IPS DF 4.7 (cell line): ENCODE data around the gene PEX16.

Experiments used
- DNase-seq: peaks from one replicate; pipeline ENCODE4 v3.0.0-alpha.2; 2013; ENCODE audit warnings: low spot score; ENCODE audit errors: extremely low read depth

The PEX16 gene

DNA sequence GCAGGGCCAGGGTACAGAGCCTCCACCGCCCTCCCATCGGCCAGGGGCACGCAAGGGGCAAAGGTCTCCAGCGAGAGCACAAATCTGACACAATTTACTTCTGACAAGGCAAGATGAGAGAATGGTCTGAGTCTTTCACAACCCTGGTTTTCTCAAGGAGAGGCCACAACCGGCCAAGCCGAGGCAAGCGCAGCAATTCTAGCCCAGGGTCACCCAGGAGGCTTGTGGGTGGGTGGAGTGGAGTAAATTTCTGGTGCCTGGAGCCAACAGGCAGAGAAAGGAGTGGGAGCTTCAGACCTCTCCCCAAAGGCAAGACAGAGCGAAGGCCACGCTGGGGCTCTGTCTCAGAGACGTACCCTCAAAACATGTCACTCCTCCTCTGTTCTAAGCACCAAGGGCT is 14.1 kb upstream of the PEX16 start:
- DNase-seq, result no peak

DNA sequence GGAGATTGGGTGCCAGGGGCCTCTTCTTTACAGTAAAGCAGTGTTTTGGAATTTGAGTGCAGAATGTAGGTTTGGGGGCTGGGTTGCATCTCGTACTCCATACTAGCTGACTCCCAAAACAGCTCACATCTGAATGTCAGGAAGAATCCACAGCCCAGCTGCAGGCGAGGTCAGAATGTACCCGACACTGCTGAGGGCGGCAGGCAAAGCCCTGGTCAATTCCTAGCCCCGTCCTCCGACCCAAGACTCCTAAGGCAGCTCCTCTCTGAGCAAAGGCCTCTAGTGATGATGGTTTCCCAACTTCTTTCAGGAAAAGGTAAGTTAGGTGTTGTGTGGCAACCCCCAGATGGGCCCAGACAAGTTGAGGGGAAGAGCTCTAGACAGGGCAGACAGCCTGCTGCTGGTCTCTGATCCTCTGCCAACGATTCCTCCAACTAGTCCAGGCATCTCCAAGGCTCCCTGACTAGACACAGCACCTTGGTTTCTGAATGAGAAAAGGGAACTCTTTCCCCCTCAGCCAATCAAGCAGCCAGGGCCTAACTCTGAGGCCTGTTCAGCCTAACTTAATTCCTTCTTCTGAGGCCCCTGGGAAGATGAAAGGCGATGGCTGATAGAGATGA is 13.4 kb upstream of the PEX16 start:
- no peak for DNase-seq

DNA sequence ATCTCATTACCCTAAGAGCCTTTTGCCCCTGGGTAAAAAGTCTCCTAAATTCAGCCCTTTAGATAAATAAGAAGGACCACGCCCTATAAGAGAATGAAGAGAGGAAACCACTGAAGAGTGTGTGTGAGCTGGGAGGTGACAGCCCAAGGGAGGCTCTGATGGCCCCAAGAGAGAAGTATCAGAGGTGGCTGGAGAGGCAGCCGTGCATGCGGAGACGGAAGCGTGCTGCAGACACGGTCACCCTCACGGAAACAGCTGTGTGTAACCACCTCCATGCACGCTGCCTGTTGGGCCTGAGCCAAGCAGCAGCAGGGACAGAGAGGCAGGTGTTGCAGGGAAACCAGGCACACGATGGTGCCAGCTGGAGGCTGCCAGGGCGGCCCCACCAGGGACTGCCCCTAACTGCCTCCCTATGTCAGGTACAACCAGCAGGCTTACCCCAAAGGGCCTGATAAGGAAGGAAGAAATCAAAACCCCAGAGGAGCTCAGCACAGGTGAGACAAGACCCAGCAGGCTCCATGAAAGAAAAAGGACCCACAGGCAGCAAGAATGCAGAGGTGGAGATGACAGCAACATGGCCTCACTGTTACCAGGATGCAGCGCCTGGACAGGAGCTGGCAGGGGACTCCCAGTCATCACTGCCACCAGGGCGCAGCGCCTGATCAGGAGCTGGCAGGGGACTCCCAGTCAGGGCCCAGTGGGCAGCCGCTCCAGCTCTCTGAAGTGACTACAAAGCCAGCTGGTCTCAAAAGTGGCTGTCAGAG is 12.5 kb upstream of the PEX16 start:
- no peak for DNase-seq

DNA sequence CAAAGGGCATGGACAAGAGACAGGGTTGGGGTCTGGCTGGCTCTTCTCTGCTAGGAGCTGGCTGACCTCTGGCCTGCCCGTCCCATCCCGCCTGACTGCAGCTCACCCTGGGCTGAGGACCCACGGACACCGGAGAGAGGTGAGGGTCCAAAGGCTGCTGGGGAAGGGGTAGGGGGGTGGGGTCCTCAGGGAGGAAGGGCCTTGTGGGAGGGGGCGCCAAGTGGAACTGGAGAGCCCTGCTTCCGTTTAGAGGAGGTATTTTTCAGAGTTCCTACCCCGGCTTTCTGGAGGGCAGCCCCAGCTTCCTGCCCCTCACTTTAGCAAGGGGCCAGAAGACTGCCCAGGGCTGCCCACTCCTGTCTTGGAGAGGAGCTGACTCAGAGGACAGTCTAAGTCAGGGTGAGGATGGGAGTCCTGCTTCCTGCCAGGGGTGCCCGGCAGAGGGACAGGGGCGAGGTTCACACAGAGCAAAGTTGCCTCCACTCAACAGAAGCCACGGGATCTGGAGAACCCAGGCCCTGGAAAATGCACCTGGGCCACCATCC is 11.9 kb upstream of the PEX16 start:
- no peak for DNase-seq

DNA sequence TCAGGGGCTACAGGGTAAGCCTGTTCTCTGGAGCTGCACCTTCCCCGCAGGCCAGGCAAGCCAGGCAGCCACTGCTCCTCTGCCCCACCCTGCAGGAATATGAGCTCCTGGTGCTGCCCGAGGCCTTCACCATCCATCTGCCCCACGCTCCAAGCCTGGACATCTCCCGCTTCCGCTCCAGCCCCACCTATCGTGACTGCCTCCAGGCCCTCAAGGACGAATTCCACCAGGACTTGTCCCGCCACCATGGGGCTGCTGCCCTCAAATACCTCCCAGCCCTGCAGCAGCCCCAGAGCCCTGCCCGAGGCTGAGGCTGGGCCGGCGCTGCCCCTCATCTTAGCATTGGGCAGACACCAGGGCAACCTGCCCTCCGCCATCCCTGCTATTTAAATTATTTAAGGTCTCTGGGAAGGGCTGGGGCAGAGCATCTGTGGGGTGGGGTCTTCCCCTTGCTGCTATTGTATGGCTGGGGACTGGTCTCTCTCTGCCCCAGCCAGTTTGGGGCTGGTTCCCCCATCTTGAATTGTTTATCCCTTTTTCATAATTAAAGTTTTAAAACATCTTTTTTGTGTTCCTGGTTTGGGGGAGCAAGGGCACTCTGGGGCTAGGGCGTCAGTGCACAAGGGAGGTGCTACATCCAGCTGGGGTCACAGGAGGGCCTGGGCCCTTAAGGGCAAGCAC is 11.0 kb upstream of the PEX16 start:
- DNase-seq, result no peak

DNA sequence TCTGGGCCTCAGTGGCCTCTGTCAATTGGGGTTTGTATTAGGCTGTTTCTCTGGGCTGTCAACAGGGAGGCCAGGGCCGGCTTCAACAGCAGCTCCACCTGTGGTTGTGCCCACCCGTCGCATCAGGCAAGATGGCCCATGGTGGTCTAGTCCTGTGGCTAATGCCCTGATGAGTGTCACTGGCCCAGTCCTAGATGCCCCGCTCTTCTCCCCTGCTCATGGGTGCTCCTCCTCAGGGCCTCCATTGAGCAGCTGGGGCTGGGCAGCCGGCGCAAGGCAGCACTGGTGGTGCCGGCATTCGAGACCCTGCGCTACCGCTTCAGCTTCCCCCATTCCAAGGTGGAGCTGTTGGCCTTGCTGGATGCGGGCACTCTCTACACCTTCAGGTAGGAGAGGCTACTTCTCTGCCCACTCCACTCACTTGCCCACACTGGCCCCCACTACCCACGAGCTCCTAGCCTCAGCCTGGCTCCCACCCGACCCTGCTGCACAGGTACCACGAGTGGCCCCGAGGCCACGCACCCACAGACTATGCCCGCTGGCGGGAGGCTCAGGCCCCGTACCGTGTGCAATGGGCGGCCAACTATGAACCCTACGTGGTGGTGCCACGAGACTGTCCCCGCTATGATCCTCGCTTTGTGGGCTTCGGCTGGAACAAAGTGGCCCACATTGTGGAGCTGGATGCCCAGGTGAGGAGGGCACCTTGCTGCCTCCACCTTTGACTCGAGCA is 10.2 kb upstream of the PEX16 start:
- no peak for DNase-seq

DNA sequence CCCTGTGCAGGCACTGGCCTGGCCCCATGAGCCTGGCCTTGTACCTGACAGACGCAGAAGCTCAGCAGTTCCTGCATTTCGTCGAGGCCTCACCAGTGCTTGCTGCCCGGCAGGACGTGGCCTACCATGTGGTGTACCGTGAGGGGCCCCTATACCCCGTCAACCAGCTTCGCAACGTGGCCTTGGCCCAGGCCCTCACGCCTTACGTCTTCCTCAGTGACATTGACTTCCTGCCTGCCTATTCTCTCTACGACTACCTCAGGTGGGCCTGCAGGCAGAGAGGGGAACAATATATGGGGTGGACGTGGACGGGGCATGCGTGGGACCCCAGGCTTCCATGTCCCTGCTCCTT is 9.6 kb upstream of the PEX16 start:
- no peak for DNase-seq

DNA sequence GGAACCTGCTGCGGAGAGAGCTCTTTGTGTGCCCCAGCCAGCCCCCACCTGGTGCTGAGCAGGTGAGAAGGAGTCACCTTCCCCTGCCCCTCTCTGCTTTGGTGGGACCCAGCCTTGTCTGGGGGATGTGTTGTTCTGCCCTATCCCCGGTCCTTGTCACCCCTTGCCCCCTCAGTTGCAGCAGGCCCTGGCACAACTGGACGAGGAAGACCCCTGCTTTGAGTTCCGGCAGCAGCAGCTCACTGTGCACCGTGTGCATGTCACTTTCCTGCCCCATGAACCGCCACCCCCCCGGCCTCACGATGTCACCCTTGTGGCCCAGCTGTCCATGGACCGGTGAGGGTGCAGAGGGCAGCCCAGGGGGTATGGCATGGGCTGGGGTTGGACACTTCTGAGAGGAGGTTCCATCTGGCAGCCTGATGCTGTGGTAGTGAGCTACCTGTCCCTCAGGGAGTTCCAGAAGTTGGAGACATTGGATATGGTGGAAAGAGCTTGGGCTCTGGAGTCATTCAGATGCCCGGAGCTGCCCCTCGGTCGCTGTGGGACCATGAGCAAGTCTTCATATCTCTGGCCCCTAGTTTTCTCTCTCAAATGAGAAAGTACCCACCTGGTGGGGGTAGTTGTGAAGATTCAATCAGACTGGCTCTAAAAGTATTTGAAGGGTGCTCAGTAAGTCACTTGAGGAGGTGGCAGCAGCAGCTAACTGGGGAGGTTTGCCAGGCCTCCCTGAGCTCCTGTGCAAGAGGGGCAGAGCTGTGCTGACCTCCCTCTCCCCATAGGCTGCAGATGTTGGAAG is 9.1 kb upstream of the PEX16 start:
- DNase-seq, result no peak

DNA sequence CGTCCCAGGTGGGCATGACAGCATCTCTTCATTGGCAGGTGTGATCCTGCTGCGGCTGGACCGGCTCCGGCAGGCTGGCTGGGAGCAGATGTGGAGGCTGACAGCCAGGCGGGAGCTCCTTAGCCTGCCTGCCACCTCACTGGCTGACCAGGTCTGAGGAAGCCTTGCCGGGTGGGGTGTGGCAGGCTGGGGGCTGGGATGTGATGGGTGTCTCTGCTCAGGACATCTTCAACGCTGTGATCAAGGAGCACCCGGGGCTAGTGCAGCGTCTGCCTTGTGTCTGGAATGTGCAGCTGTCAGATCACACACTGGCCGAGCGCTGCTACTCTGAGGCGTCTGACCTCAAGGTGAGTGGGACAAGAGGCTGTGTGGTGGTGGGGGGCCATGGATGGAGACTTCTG is 8.3 kb upstream of the PEX16 start:
- DNase-seq, result no peak

DNA sequence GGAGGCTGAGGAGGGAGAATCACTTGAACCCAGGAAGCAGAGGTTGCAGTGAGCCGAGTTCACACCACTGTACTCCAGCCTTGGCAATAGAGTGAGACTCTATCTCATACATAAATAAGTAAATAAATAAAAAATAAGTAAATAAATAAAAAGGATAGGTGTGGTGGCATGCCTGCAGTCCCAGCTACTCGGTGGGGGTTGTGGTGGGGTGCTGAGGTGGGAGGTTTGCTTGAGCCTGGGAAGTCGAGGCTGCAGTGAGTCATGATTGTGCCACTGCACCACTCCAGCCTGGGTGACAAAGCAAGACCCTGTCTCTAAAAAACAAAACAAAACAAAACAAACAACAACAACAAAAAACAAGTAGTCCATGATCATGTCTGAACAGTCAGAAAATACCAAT is 7.9 kb upstream of the PEX16 start:
- DNase-seq, result no peak

DNA sequence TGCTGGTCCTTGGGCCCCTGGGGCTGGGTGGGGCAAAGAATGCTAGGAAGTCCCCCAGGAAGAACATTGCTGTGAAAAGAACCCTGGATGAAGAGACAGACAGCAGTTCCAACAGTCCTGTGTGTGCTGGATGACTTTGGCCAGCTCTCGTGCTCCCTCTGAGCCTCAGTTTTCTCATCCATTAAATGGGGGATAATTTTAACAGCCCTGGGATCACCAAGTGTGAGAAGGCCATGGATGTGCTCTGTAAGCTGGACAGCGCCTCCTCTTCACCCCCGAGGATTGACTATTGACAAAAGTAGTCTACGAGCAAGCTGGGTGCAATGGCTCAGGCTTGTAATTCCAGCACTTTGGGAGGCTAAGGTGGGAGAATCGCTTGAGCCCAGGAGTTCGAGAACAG is 7.2 kb upstream of the PEX16 start:
- no peak for DNase-seq

DNA sequence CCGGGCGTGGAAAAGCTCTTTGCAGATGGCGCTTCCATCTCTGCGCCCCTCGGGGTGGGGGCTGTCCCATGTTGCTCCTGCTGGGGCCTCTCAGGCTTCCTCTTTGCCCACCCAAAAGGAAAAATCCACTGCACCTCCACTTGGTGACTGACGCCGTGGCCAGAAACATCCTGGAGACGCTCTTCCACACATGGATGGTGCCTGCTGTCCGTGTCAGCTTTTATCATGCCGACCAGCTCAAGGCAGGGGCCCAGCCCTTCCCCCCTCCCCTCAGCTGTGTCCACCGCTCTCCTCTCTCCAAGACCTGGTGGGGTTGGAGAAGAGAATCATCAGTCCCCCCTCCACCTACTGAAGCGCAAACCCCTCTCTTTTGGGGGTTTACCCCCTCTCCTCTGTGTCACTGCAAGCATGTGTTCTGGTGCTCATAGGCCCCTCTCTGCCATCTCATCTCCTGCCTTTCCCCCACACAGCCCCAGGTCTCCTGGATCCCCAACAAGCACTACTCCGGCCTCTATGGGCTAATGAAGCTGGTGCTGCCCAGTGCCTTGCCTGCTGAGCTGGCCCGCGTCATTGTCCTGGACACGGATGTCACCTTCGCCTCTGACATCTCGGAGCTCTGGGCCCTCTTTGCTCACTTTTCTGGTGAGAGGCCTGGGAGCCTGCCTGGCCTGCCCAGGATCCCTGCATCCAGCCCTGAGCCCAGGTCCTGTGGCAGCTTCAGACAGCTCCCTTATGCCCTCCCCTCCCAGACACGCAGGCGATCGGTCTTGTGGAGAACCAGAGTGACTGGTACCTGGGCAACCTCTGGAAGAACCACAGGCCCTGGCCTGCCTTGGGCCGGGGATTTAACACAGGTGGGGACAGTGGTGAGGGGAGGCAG is 6.6 kb upstream of the PEX16 start:
- no peak for DNase-seq

DNA sequence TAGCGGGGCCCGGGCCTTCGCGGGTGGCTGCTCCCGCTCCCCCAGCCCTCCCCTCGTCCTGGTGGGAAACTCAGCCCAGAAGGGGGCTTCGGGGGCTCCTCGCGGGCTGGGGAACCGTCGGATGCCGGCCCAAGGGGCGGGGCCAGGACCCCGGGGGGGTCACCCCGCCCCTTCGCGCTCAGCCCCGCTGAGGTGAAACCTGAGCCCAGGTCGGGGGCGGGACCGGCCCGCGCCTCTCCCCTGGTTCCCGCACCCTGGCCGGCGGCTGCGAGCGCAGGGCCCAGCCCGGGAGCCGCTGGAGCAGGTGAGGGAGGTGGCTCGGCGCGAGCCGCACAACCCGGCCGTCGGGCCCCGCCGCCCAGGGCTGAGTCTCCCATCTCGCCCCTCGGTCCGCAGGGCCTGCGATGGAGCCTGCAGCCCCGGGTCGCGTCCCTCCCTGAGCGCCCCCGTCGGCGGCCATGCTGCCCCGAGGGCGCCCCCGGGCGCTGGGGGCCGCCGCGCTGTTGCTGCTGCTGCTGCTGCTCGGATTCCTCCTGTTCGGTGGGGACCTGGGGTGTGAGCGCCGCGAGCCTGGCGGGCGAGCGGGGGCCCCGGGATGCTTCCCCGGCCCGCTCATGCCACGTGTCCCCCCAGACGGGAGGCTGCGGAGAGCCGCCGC is 4.9 kb upstream of the PEX16 start, which contains the start of gene LARGE2:
Gene LARGE2, plus strand, starts transcription at position 232 of the 658 bp plus-strand sequence. Its CDS starts 227 bp downstream, at position 459.
- no peak for DNase-seq

DNA sequence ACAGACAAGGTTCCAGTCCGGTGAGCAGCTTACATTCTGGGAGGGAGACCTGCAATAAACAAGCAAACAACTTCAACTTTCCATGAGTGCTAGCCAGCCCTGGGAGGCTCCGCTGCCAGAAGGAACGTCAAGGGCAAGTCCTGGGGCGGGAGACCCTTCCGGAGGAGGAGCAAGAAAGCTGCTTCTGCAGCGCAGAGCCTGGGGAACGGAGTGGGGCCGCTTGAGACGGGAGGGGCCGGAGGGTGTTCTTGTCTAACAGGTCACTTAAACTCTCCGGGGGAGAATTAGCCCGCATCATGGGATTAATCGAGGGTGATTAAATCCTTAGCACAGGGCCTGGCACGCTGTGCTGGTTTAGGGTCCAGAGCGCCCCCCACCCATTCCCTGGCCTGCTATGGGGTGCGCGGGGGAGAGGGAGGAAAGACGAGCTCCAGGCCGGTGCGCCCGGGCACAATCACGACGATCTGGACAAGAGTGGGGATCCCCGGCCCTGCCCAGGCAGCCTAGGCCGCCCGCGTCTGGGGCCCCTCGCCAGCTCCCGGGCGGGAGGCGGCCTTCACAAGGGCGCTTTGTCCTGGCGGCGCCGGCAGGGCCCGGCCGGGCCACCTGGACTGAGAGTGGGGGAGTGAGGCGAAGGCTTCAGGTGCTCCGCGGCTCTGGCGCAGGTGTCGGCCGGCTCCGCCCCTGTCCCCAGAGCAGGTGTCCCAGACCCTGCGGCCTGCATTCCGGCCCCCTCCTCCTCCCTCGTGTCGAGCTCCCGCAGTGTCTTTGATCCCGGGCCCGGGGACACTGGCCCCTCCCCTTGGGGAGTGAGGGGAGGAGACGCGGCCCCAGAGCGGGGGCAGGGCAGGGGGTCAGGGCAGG is 4.1 kb upstream of the PEX16 start:
- DNase-seq, result no peak

DNA sequence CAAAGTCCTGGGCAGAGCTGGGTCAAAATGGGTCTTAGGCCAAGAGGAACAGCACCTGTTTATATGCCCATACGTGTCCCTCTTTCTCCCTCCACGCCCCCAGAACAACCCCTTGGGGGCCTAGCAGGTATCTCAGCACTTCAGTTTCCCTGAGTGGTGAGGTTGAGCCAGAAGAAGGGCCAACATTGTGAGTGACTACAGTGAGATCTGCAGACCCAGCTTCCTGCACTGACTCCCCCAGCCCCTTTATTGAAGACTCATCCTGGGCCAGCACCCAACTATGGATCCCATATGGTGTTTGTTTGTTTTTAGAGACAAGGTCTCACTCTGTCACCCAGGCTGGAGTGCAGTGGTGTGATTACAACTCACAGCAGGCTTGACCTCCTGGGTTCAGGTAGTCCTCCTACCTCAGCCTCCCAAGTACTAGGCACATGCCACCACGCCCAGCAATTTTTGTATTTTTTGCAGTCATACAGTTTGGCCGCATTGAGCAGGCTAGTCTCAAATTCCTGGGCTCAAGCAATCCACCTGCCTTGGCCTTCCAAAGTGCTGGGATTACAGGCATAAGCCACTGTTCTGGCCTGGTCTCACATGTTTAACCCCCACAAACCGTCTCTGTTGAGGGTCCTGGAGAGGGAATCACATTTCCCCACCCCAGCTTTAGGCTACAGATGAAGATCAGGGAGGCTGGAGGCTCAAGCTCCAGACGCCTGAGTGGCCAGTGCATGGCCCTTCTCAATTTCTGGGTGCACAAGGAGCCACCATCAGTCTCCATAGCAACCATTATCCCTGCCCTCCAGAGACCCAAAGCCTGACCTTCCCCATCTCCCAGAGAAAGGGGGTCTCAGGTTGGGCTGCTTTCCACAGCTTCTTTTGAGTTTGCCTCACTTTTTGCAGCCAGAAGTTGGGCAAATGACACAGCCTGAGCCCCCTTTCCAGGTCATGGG is 3.1 kb upstream of the PEX16 start:
- no peak for DNase-seq

DNA sequence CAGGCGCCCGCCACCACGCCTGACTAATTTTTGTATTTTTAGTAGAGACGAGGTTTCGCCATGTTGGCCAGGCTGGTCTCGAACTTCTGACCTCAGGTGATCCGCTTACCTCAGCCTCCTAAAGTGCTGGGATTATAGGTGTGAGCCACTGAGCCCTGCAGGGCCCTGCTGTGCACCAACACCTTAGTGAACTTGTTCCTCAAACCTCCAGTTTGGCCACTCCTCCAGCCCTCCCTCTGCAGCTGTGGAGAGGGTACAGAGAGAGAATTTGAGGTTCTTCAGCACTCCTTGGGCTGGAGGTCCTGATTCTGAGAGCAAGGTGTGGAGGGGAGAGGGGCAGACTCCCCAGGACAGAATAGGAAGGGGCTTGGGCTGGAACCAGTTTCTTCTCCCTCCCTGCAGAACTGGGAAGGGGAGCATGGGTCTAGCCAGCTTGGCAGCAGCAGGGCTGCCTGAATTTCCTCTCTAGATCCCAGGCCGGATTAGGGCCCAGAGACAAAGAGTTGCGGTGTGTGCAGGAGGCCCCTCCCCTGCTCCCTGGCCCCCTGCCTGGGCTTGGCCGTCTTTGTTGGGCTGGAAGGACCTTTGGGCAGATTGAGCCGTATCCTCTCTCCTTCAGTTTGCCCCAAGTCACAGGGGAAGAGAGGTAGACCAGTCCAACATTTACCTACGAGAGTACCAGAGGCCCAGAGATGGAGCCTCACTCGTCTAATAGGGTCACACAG is 2.3 kb upstream of the PEX16 start:
- no peak for DNase-seq
